ENCODE measurements around the gene ABCD2.
"Not testable (repeated sequence)": the region's sequence is repeated elsewhere in the genome, so short reads cannot be mapped to it uniquely, and the experiment has no call there.

ABCD2 gene

DNA sequence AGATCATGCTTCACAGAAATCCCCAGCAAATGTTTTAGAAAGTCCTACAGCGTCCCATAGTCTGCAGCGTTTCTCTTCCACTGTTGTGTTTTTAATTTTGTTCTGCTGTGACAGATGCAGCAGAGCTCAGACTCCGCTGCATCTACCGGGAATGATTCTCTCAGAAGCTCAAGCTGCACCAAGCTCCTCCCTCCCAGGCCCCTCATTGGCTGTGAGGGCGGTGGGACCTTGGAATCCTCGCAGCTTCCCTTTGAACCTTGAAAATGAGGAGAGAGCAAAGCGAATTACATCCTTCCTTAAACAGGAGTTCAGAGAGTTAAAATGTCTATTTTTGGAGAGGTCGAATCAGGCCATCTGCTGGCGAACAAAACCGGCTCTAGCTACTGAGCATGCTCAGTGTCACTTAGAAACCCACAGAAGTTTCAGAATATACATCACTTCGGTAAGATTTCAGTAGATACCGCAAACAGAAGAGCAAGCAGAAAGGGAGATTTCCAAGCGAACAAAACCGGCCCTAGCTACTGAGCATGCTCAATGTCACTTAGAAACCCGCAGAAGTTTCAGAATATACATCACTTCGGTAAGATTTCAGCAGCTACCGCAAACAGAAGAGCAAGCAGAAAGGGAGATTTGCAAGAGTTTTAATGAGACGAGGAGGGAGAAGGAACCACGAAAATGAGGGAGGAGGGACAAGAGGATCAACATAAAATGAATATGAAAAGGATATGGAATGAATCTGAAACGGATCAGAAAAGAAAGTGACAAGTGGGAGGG is at the start of gene ABCD2:
Gene ABCD2, minus strand, starts transcription at position 144 of the 774 bp plus-strand sequence. CDS start 188 bp downstream, outside the sequence.
- DNase-seq = peak; percentile 82

DNA sequence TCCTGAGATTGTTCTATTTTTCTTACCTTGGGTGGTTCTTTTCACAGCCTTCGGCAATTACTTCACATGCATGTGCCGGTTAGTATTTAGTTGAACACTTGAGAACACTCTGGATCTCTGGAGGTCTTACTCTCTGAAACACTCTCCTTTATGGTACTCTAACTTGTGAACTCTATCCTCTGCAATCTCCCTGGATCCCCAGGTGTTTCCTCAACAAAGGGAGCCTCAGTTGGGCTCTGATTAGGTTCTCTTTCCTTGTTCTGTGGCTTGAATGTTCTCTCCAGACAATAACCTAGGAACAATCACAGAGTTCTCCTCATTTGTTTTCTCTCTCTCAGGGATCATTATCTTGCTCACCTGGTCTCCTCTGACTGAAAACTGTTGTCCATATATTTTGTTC is 40.5 kb upstream of the ABCD2 start:
- DNase-seq = no peak

DNA sequence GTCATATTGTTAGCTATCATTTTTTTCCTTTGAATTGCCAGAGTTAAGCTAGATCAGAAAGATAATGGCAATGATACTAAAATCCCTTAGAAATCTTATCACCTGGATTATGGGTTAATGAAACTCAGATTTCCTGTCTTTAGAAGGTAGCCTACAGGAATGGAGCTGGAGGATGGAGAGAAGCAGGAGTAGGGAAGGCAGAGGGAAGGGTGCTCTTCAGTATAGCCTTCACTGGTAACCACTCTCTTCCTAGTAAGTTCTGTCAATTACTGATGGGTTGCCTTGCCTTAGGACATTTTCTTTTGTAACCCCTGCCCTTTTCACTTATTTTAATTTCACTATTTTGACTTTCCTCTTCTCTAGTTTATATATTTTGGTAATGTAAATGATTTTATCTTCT is 27.8 kb upstream of the ABCD2 start:
- no peak for DNase-seq

DNA sequence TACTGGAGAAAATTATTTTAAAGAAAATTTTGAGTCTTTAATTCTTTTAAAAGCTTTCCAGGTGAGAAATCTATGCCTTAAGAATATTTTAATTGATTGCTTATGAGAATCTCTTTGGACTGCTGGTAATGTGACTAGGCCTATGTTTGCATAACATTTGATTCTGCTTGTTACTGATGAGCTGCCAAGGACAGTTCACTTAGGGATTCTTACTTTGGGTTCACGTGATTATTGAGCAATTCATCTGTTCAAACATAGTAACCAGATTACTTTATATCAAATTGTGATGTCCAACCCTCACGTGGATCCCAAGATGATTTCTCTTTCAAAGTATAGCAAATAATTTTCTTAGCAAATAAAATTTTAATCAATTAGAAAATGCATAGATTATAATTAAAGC is 27.4 kb upstream of the ABCD2 start:
- DNase-seq = no peak

DNA sequence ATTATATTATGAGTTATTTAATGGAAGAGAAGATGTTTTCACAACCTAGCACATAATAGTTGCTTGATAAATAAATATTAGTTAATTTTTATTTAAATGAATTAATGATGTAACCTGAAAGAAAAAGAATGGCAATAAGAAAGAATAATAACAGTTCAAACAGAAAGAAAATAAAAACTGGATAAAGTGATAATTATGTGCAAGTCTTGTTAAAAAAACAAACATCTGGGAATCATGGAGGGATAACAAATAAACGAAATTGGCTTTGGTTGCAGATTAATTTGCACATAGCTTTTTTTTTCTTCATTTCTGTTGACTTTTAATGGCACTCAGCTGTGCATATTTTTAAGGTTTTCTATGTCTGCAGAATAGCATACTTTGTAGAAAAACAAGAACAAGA is 23.4 kb upstream of the ABCD2 start:
- DNase-seq = no peak

DNA sequence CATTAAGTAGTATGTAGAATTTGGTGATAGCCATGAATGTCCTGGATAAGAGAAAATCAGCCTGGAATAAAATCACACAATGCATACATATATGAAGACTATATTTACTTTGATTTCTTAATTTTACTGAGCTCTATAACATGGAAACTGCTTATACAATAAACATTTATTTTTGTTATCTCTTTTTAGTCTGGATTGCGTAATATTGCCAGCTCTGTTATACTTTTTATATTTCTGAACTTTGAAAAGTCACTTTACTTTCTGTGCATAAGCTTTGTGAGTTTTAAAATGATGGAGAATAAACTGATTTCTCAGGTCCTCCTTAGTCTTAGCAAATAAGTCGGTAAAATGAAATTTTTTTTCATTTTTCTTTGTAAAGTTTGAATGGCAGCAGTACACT is 19.2 kb upstream of the ABCD2 start:
- no peak for DNase-seq

DNA sequence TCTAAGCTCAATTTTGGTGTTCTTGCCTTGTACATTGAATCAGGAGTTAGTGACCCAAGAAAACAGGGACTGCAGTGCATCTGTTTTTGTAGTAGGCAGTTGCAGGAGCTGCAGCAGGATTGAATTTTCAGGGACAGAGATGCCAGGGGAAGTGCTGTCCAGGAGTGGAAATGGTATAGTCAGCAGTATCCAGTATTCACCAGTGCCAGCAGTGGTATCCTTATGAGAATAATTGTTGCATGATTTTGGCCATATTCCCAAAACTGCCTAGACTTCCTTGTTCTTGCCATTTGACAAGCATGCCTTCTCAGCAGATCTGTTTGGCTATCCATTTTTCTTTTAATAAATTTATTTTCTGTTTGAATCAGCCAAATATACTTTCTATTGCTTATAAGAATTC is 18.6 kb upstream of the ABCD2 start:
- DNase-seq = peak; percentile 6

DNA sequence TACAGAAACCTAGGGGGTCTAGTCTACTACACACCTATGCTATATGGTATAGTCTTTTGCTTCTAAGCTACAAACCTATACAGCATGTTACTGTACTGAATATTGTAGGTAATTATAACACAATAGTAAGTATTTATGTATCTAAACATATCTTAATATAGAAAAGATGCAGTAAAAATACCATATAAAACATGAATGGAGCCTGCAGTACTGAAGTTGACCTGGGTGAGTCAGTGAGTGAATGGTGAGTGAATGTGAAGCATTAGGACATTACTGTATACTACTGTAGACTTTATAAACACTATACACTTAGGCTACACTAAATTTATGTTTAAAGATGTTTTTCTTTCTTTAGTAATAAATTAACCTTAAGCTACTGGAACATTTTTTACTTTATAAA is 13.1 kb upstream of the ABCD2 start:
- no peak for DNase-seq

DNA sequence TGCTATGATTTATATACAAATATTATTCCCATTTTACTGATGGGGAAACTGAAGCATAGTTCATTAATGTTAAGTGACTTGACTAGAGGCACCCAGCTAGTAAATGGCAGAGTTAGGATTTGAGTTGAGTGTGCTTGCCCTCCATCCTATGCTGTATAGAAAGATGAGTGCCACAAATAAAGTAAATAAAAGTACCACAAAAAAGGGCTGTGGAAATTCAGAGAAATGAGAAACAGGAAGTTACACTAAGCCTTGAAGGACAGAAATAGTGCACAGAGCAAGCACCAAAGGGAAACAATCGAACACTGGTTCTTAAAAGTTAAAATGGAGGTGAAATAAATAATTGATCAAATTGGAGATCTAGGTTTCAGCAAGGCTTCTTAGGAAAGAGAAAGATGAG is 9.2 kb upstream of the ABCD2 start:
- DNase-seq = no peak

DNA sequence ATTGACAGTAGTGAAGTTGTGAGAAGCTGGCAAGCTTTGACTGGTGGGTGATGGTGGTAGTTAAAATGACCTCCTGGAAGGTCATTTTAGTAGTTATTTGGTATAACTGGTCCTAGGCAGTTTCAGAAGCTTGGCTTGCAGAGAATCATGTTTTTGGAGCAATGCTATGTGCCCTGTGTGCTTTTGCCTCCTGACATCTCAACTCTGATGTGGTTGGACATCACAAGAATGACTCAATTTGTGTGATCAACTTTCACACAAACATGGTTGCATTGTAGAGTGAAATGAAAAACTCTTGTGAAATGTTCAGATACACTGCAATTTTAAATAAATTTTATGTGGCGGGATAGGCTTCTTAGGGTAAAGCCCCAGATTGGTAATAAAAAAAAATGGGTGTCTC is 8.3 kb upstream of the ABCD2 start:
- DNase-seq = no peak

DNA sequence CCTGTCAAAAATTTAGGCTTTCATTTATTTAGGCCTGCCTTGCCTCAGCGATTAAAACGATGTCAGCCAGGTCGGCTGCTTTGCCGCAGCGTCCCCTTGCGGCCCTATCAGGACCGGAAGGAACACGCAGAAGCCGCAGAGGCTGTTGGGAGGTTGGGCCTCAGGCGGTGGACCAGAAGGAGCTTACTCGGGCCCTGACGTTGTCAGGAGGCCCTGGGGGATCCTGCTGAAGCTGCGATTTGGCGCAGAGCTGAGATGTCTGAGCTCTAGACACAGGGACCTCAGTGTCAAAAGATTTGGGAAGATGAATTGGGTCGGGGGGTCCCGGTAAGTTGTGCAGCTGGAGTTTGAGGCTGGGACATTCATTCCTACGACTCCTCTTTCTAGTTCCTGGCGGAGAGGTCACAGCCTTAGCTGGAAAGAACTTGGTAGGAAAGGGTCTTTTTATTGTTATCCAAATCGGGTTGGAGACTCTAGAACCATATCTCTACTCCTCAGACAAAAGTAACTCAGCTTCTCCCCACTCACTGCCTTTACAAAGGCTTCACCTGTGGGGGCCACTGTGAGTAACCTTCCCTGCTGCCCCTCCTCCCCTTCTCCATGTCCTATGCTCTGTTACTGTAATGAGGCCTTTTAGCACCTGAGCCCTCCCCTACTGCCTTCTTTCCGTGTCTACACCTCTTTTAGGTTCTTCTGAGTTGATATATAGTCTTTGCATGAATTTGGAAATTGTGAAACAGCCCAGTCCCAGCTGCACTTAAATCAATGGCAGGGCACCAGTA is 6.6 kb upstream of the ABCD2 start:
- no peak for DNase-seq

DNA sequence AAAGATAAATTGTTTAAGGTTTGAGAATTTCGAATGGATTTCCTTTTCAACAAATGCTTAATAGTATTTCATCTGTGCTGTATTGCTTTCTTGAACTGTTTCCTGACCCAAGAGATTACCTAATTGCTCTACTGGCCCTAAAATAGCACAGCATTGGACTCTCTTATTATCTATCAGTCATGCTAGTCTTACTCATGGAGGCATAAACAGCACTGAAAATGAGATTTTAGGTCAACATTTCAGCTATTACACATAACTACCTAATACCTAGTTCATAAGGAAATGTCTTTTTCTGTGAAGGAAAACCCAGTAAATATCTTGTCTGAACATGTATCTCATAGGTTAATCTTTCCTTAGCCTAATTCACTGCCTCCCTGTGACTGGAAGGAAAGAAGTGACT is 4.3 kb upstream of the ABCD2 start:
- DNase-seq = no peak

DNA sequence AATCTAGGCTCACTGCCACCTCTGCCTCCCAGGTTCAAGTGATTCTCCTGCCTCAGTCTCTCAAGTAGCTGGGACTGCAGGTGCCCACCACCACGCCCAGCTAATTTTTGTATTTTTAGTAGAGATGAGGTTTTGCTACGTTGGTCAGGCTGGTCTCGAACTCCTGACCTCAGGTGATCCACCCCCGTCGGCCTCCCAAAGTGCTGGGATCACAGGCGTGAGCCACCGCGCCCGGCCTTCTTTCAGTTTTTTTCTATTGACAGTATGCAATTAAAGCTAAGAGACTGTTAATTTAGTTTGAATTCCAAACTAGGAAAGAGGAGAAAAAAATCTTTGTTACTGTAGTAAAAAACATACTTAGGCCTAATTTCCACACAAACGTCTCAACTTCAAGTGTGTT is 3.6 kb upstream of the ABCD2 start:
- DNase-seq = not testable (repeated sequence)

DNA sequence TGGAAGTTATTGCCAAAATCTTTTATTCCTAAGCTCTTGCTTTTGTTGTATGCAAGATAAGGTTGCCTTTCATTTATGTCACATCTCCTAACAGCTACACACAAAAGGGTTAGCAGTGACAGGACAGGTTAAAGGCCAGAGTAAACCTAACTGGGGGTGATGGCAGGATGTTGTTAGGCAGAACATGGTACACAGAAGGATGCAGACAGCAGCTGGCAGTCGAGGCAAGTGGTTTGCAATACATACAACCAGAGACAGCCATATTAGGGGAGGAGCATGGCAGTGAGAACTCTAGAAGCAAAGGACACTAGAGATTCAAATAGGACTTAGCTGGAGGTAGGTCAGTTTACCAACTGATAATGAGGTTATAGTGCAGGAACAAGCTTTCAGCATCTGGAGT is 2.7 kb upstream of the ABCD2 start:
- DNase-seq = no peak

DNA sequence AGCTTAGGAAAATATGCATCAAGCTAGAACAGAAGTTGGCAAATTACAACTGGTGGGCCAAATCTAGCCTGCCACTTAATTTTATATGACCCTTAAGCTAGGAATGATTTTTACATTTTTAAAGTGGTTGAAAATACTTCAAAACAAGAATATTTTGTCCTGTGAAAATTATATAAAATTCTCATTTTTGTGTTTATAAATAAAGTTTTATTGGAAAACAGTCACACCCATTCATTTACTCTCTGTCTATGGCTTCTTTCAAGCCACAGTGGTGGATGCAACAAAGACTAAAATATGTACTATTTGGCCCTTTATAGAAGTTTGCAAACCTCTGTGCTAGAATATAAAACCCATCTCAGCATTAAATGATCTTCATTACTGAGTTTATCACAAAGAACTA is 2.1 kb upstream of the ABCD2 start:
- DNase-seq = no peak

DNA sequence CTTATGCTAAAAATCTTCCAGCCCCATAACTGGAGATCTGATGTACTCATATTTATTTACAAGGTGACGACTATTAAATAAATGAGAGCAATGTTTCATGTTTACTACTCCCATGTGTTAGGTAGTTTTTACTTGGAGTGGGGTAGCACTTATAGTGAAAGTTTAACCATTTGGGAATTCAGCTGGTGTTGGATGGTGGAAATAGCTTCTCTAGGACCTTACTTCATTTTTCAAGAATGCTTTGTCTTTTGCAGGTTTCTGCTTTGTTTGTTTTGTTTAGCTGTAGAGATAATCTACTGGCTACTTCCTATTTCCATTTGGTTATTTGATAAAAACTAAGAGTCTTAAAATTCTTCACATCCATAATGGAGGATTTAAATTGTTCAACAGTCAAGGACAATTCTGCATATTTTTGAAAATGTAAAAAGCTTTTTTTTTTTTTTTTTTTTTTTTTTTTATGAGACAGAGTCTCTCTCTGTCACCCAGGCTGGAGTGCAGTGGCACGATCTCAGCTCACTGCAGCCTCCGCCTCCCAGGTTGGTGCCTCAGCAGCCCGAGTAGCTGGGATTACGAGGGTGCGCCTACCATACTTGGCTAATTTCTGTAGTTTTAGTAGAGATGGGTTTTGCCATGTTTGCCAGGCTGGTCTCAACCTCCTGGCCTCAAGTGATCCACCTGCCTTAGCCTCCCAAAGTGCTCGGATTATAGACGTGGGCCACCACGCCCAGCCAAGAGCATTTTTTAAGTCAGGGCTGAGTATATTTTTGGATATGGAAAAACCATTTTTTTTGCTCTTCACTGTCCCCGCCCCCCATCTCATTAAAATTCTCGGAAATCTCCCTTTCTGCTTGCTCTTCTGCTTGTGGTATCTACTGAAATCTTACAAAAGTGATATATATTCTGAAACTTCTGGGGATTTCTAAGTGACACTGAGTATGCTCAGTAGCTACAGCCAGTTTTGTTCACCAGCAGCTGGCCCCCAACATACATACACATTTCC is 1.4 kb upstream of the ABCD2 start:
- peak; percentile 24 for DNase-seq

DNA sequence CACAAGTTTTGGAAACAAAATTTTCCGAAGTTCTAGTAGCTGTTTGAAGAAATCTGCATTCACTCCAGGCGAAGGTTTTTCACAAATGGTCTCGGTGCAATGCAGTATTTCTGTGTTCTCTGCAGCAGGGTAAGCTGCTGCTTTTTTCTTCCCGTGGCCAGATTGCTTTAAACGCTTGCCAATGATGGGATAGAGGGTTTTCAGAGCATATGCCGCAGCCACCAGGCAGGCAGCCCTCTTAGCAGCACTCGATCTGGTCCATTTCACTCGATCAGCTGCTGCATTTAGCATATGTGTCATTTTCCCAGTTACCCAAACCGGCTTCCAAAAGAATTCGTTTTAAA is 315 bp downstream of the ABCD2 start:
- peak; percentile 60 for DNase-seq

DNA sequence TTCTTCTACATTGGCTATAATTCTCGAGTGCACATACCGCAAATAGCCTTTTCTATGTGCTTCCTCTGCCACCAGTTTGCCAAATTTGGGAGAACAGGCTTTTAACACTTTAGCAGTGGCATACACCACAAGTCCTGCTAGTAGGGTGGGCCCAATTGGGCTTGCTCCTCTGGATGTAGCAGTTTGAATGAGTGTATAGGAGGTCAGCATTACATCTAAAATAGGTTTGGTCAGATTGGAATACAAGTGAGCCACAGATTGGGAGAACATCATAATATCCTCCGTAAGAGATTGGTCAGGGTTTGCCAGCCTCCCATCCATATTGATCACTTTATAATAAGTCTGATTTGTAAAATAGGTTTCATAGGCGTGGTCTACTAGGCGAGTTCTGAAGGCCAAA is 902 bp downstream of the ABCD2 start:
- no peak for DNase-seq

DNA sequence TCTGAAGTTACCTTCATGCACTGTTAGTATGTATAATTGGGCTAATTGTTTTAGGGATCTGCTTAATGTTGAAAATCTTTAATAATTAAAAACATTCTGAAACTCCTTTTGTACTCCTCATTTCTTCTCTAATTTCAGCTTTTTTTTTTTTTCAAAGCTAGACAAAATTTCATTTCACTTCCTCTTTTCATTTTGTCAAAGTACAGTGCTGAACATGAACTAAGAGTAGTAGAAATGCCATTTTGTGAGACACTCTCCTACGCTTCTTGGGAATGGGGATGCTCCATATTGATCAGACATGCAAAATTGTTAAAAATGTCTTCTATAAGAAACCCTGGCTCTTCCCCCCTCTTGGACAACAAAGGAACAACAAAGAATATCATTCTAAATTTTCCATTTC is 1.7 kb downstream of the ABCD2 start:
- no peak for DNase-seq

DNA sequence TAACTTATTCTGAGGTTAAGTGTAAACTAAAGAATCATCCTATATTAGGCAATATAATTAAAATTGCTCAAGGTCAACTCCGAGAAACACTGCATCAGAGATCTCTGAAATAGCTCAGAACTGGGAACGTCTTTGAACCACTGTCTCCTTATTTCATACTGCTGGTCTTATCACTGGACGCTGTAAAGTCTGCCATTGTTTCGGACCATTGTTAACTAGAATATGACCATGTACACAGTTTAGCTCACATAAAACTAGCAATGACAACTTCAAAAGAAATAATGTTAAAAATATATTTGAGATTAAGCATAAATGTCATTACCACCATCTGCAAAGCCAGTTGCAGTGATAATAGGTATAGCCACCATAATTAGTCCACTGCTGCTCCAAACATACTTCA is 2.9 kb downstream of the ABCD2 start:
- no peak for DNase-seq

DNA sequence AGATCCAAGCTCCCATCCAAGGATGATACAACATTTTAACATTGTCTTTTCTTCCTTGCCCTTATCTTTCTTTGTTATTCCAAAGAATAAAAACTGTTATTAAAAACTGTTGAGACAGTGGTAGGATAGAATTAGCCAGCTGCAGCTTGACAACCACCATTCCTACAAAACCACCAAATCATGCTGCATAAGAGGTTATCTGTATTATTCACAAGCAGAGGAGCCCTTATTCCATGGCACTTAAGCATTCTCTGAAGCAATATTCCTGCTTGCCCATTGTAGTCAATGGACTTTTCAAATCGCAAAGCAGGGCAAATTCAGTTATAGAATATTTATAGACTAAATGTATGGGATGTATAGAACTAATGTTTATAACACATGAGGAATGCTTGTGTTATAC is 3.4 kb downstream of the ABCD2 start:
- no peak for DNase-seq

DNA sequence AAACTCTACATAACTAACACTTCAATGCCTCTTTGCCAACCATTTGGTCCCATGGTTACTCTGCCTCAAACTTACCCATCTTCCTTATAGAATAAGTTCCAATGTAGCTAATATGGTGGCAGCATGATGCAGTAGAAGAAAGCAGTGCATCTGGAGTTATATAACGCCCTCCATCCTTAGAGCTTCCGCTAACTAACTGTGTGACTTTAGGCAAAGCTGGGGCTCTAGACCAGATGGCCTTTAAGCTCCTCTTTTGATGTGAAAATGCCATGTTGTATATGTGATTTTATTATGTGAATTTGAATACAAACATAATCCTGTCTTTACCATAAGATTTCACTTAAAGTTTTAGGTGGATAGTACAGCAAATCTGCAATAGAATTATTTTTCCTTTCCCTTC is 6.1 kb downstream of the ABCD2 start:
- DNase-seq = no peak

DNA sequence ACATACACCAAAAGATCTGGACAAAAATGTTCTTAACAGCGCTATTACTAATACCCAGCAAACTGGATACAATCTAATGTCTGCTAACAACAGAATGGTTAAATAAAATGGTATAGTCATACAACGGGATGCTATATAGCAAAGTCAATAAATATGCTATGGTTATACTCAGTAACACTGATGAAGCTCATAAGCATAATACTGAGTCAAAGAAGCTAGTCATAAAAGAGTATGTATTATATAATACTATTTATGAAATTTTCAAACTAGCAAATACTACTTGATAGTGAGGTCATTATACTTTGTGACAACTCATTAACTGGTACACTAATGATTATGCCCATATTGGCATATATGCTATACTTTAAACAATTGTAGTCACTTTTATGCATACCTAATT is 7.4 kb downstream of the ABCD2 start:
- no peak for DNase-seq
